ENCODE results near the gene TBC1D32. TPM values are rescaled to one million over a fixed set of nuclear protein-coding genes. Genes with fewer than 3 reads are reported as not detected.
"Not testable (repeated sequence)": the region's sequence is repeated elsewhere in the genome, so short reads cannot be mapped to it uniquely, and the experiment has no call there.

Gene TBC1D32, protein sequence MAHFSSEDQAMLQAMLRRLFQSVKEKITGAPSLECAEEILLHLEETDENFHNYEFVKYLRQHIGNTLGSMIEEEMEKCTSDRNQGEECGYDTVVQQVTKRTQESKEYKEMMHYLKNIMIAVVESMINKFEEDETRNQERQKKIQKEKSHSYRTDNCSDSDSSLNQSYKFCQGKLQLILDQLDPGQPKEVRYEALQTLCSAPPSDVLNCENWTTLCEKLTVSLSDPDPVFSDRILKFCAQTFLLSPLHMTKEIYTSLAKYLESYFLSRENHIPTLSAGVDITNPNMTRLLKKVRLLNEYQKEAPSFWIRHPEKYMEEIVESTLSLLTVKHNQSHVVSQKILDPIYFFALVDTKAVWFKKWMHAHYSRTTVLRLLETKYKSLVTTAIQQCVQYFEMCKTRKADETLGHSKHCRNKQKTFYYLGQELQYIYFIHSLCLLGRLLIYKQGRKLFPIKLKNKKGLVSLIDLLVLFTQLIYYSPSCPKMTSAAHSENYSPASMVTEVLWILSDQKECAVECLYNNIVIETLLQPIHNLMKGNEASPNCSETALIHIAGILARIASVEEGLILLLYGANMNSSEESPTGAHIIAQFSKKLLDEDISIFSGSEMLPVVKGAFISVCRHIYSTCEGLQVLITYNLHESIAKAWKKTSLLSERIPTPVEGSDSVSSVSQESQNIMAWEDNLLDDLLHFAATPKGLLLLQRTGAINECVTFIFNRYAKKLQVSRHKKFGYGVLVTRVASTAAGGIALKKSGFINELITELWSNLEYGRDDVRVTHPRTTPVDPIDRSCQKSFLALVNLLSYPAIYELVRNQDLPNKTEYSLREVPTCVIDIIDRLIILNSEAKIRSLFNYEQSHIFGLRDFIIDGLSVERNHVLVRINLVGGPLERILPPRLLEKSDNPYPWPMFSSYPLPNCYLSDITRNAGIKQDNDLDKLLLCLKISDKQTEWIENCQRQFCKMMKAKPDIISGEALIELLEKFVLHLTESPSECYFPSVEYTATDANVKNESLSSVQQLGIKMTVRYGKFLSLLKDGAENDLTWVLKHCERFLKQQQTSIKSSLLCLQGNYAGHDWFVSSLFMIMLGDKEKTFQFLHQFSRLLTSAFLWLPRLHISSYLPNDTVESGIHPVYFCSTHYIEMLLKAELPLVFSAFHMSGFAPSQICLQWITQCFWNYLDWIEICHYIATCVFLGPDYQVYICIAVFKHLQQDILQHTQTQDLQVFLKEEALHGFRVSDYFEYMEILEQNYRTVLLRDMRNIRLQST
- 12.2 TPM for total RNA-seq (ENCODE audit: unreplicated experiment)
- long read RNA-seq, partial matches to known transcripts = 1 of 1 reads
- long read RNA-seq, other reads (novel, unspliced or antisense) = 0 of 1 reads

- TF ChIP-seq, protein P1, sequence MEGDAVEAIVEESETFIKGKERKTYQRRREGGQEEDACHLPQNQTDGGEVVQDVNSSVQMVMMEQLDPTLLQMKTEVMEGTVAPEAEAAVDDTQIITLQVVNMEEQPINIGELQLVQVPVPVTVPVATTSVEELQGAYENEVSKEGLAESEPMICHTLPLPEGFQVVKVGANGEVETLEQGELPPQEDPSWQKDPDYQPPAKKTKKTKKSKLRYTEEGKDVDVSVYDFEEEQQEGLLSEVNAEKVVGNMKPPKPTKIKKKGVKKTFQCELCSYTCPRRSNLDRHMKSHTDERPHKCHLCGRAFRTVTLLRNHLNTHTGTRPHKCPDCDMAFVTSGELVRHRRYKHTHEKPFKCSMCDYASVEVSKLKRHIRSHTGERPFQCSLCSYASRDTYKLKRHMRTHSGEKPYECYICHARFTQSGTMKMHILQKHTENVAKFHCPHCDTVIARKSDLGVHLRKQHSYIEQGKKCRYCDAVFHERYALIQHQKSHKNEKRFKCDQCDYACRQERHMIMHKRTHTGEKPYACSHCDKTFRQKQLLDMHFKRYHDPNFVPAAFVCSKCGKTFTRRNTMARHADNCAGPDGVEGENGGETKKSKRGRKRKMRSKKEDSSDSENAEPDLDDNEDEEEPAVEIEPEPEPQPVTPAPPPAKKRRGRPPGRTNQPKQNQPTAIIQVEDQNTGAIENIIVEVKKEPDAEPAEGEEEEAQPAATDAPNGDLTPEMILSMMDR (IDR thresholded peaks at IDR 0.05; ENCODE audit: unreplicated experiment) = no peak
- DNase-seq (ENCODE audit: low spot score) = peak; percentile 93
- H3K4me1 Mint-ChIP-seq (ENCODE audit: unreplicated experiment) = peaks cover 8% of the 10 kb centered on the region
- H3K27me3 Mint-ChIP-seq (ENCODE audit: unreplicated experiment) = peaks cover 3% of the 10 kb centered on the region
- H3K27ac Mint-ChIP-seq (ENCODE audit: unreplicated experiment) = peak within 1 kb of the TSS; percentile 99
- H3K9me3 Mint-ChIP-seq (ENCODE audit: unreplicated experiment) = no peaks in the 10 kb centered on the region
- H3K36me3 Mint-ChIP-seq (ENCODE audit: low read depth, unreplicated experiment) = no peaks in the 10 kb centered on the region
- H3K4me3 Mint-ChIP-seq (ENCODE audit: unreplicated experiment) = peak within 1 kb of the TSS; percentile 99
Observed at GRCh38 chr6:121334299-121335086, at the start of gene TBC1D32. TBC1D32 (minus strand) TSS chr6:121334480; CDS start chr6:121334430, 50 bp downstream.

GRCh38 chr6:121383478-121383877, 49.2 kb upstream of the TBC1D32 start:
- DNase-seq (ENCODE audit: low spot score) = no peak
- H3K27me3 Mint-ChIP-seq (ENCODE audit: unreplicated experiment) = no peaks in the 10 kb centered on the region
- TF ChIP-seq, protein P1 (IDR thresholded peaks at IDR 0.05; ENCODE audit: unreplicated experiment) = no peak
- no peaks in the 10 kb centered on the region for H3K4me1 Mint-ChIP-seq (ENCODE audit: unreplicated experiment)
- H3K27ac Mint-ChIP-seq (ENCODE audit: unreplicated experiment) = no peak overlapping the region
- H3K36me3 Mint-ChIP-seq (ENCODE audit: low read depth, unreplicated experiment) = no peaks in the 10 kb centered on the region
- no peak overlapping the region for H3K4me3 Mint-ChIP-seq (ENCODE audit: unreplicated experiment)
- no peaks in the 10 kb centered on the region for H3K9me3 Mint-ChIP-seq (ENCODE audit: unreplicated experiment)

DNA sequence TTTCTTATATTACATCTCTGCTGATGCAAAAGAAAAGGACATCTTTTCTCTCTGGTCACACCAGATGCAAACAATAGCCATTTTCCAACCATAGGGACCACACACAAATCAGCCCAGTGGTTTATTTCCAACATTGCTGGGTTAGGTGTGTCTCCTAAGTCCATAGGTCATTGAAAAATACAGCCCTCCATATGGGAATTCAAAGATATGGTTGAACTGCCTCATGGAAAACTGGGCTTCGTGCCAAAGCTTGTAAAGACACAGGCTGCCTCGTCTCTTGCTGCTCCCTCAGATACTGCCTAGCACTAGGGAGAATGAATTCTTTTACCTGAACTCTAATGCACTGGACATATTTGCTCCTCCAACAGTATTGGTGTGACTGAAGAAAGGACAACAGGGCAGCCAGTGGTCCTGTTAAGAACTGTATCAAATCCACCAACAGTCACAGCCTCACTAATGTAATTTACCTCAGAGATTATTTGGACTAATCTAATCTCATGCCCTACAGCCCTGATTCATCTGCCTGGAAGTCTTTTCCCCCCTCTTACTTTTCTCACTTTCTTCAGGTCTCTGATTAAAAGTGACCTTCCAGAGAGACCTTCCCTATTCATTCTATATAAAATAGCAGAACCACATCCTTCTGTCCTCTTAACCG, 48.3 kb upstream of the TBC1D32 start:
- no peak for DNase-seq (ENCODE audit: low spot score)

DNA sequence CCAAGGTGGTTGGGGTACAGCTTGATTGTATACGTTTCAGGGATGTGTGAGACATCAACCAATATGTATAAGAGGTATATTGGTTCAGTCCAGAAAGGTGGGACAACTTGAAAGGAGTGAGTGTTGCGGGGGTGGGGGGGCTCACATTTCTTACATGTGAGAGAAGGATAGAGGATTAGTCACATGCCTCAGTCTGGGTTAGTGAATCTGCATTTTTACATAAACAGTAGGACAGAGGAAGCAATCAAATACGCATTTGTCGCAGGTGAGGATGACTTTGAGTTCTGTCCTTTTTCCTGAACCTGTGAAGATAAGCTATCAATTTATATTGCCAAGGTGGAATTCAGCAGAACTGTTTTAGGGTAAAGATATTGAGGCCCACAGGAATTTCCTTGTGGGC, 42.1 kb upstream of the TBC1D32 start:
- Mint-ChIP-seq H3K4me1 (ENCODE audit: unreplicated experiment) (no peaks in the 10 kb centered on the region), H3K27me3 (ENCODE audit: unreplicated experiment) (no peaks in the 10 kb centered on the region), H3K36me3 (ENCODE audit: low read depth, unreplicated experiment) (no peaks in the 10 kb centered on the region), H3K9me3 (ENCODE audit: unreplicated experiment) (no peaks in the 10 kb centered on the region), H3K27ac (ENCODE audit: unreplicated experiment) (no peak overlapping the region), H3K4me3 (ENCODE audit: unreplicated experiment) (no peak overlapping the region)
- TF ChIP-seq, protein P1 (IDR thresholded peaks at IDR 0.05; ENCODE audit: unreplicated experiment) = no peak
- DNase-seq (ENCODE audit: low spot score) = no peak

More for the DNA sequence above, 48.3 kb upstream of the TBC1D32 start:
- no peak overlapping the region for H3K4me3 Mint-ChIP-seq (ENCODE audit: unreplicated experiment)
- no peak overlapping the region for H3K27ac Mint-ChIP-seq (ENCODE audit: unreplicated experiment)
- TF ChIP-seq, protein P1 (IDR thresholded peaks at IDR 0.05; ENCODE audit: unreplicated experiment) = no peak
- no peaks in the 10 kb centered on the region for H3K9me3 Mint-ChIP-seq (ENCODE audit: unreplicated experiment)
- no peaks in the 10 kb centered on the region for H3K36me3 Mint-ChIP-seq (ENCODE audit: low read depth, unreplicated experiment)
- no peaks in the 10 kb centered on the region for H3K4me1 Mint-ChIP-seq (ENCODE audit: unreplicated experiment)
- no peaks in the 10 kb centered on the region for H3K27me3 Mint-ChIP-seq (ENCODE audit: unreplicated experiment)

DNA sequence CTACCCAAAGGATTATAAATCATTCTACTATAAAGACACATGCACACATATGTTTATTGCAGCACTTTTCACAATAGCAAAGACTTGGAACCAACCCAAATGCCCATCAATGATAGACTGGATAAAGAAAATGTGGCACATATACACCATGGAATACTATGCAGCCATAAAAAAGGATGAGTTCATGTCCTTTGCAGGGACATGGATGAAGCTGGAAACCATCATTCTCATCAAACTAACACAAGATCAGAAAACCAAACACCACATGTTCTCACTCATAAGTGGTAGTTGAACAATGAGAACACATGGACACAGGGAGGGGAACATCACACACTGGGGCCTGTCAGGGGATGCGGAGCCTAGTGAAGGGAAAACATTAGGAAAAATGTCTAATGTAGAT, 39.9 kb upstream of the TBC1D32 start:
- not testable (repeated sequence) for H3K4me1 Mint-ChIP-seq (ENCODE audit: unreplicated experiment); H3K27ac Mint-ChIP-seq (ENCODE audit: unreplicated experiment); H3K9me3 Mint-ChIP-seq (ENCODE audit: unreplicated experiment); DNase-seq (ENCODE audit: low spot score); H3K36me3 Mint-ChIP-seq (ENCODE audit: low read depth, unreplicated experiment); H3K27me3 Mint-ChIP-seq (ENCODE audit: unreplicated experiment); H3K4me3 Mint-ChIP-seq (ENCODE audit: unreplicated experiment)

Measured in endothelial cell (in vitro differentiated cells).